Stimulated activated CD8-positive, alpha-beta memory T cell treated with anti-CD3 and anti-CD28 coated beads, Interleukin-12 subunit alpha, Interleukin-12 subunit beta, amount 100 ng/mL, for 4 hours (primary cell): ENCODE results near the gene PXT1.
"Not testable (repeated sequence)": the region's sequence is repeated elsewhere in the genome, so short reads cannot be mapped to it uniquely, and the experiment has no call there.

Experiments
- DNase-seq: peaks from one replicate; pipeline ENCODE4 v3.0.0-alpha.2; 2020; ENCODE audit warnings: low read depth

The PXT1 gene

DNA sequence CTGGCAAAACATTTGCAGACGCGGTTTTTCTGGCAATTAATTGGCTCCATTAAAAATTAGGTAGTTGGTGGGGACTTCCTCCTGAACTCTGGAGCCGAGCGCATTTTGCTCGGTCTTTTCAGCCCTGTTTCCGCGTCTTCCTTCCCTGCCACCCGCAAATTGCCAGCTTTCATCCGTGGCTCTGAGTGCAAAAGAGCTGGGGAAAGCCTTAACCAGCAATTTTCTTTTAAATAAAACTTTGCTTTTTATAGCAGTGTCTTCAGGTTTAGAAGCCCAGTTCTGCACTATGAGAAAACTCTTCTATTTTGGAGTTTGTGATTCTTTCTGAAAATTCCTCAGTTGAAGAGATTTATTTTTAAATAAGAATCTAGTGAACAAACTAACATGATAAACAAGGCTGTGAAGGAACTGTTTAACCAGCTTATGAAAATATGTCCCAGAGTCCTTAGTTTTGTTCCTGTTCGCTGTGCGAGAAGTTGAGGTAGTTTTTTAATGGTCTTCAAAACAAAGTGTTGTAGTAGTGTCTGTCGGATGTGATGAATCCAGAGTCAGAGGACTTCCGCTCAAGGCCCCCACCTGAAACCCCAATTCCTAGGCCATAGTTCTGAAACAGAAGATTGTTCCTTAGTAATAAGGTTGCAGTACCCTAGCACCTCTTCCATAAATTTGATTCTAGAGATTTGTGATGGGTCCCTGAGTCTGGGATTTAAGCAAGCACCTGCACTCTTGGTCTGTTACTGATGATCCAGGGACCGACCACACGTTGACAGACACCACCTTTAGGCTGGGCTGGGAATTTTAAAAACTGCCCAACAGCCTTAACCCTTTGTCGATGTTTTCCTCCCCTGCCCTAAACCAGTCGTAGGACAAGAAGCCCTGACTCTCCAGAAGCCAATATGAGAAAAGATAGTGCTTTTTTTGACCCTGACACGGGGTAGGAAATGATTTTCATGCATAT lies 1.1 kb upstream of the PXT1 start:
- DNase-seq: no peak

DNA sequence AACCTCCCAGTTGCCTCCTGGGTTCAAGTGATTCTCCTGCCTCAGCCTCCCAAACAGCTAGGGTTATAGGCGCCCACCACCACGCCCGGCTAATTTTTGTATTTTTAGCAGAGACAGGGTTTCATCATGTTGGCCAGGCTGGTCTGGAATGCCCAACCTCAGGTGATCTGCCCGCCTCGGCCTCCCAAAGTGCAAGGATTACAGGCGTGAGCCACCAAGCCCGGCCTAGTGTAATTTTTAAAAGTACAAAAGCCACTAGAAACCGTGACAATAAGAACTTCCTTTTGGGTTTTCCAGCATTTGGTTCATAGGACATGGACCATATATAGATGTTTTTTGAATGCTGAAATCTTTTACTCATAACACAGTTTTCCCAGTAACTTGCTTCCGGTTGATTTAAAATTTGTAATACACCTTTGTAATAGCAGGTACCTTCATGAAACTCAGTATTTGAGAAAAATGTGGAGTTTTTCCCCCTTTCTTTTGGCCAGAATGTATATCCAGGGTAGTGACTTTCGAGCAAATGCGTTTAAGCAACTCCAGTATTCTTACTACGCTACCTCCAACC lies 467 bp downstream of the PXT1 start:
- no peak for DNase-seq

DNA sequence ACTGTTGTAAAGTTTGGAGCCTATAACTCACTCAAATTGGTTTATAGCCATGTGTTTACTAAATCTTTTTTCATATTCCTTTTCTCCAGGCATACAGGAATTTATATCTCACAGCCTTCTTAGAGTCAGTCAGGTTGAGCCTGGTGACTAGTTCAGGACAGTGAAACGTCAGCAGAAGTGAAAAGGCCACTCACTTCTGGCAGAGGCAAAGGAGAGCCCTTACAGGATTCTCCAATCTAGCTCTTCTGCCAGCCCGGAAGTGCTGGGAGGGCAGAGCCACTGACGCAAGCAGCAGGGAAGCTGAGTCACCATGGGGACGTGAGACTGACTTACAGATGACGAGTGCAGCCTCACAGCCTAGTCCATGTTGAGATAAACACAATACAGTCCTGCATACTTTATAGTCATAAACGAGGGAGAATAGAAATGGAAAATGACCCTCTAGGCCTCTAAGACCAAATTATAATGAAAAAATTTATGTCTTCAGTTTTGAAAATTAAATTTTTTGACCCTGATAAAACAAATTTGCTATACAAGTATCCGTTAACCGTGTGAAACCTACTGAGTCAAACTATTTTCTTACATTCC lies 1.3 kb downstream of the PXT1 start:
- peak; percentile 70 for DNase-seq

DNA sequence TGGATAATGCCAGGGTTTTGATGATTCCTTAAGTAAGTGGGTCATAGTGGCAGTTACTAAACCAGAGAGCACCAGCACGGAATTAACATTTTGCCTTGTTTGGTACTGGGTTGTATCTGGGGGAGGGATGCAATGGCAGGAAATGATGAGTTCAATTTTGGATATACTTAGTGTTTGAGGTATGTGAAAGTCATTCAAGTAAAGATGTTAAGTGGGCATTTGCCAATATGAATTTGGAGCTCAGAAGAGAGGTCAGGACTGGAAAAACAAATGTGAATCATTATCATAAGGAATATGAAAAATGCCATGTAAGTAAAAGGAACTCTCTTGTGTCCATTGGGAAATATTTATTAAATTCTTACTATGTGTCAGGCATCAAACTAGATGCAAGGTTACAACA lies 6.2 kb downstream of the PXT1 start:
- no peak for DNase-seq

DNA sequence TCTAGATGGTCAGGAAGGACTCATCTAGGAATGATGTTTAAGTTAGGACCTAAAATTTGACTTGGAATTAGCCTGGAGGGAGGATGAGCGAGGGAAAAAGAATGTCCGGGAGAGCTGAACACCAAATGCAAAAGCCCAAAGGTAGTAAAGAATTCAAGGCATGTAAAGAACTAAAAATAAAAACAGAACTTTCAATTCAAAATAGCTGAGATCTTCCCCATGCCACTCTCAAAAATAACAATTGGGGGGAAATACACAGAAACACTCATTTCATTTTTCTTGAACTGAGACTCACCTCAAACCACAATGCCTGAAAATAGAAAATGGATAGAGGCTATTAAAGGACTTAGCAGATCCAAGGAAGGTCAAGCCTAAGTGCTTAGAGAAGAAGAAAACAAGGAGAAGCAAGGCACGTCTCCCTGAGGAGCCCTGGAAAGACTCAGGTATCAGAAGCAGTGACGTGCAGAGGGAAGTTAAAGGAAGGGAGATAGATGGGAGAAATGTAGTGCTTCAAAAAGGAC lies 10.4 kb downstream of the PXT1 start:
- no peak for DNase-seq

DNA sequence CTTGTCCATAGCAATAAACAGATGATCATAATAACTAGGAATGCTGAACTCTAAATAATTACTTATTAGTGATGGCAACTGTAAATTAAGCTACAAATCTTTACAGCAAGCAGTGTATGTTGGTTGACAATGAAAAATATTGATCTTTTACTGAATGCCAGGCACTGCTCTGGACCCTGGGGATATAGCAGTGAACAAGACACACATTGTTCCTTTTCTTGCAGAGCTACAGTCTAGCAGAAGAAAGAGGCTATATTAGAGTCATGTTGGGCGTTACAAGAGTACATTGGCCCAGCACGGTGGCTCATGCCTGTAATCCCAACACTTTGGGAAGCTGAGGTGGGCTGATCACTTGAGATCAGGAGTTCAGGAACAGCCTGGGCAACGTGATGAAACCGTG lies 11.5 kb downstream of the PXT1 start:
- no peak for DNase-seq

DNA sequence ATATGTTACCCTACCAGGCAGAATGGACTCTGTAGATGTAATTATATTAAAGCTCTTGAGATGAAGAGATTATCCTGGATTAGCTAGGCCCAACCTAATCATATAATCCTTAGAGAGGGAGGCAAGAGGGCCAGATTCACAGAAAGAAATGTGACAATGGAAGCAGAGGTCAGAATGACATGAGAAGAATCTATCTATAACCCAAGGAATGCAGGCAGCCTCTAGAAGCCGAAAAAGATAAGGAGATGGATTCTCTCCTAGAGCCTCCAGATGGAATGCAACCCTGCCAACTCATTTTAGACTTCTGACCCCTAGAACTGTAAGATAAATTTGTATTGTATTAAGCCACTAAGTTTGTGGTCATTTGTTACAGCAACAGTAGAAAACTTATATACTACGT lies 12.3 kb downstream of the PXT1 start:
- no peak for DNase-seq

DNA sequence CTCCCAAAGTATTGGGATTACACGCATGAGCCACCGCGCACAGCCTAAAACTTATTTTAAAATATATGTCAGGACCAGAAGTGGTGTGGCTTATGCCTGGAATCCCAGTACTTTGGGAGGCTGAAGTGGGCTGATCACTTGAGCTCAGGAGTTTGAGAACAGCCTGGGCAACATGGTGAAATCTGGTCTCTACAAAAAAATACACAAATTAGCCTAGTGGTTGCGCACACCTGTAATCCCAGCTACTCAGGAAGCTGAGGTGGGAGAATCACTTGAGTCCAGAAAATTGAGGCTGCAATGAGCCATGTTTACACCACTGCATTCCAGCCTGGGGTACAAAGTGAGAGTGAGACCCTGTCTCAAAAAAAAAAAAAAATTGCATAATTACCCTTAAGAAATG lies 13.7 kb downstream of the PXT1 start:
- DNase-seq: no peak

DNA sequence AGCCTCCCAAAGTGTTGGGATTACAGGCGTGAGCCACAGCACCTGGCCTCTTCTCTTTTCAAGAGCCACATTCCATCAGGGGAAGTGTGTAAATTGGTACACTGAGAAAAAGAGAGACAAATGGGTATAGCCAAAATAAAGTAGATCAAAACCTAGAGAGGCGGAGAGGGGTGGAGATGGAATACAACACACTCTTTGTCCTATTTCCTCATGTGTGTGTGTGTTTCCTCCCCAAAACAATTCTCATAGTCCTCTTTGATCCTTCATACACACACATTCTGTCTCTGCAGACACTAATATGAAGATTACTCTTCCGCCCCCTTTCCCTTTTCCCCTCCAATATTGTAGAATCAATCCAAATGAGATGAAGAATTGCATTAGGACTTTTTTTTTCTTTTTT lies 16.0 kb downstream of the PXT1 start:
- no peak for DNase-seq

DNA sequence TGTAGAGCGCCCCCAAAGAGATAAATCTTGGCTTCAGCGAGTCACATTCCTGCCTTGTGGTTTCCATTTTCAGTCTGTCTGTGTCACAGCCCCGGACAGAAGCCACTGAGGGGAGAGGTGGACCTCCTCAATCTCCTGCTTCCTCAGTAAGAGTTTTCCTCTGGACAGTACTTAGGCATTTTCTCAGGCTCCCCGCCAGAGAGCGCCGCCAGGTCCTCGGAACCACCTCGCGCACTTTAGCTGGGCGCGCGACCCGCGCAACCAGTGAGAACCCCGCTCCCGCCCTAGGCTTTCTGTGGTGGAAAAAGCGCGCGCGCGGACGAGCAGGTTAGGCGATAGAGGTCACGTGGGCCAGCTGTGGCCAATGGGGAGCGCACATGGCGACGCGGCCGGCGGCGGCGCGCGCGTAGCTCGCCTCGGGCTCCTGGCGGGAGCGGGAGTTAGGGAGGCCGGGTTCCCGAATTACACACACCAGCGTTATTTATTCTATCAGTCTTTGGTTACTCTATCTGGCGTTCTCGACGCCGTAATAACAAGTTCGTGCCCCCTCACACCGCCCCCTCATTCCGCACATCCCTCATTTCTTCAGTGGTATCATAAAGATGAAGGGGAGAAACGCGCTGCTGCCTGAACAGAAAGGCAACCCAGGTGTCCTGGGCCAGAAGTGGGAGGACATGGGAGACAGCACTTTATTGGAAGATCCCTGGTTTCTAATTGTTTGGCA lies 19.4 kb downstream of the PXT1 start:
- peak; percentile 96 for DNase-seq

DNA sequence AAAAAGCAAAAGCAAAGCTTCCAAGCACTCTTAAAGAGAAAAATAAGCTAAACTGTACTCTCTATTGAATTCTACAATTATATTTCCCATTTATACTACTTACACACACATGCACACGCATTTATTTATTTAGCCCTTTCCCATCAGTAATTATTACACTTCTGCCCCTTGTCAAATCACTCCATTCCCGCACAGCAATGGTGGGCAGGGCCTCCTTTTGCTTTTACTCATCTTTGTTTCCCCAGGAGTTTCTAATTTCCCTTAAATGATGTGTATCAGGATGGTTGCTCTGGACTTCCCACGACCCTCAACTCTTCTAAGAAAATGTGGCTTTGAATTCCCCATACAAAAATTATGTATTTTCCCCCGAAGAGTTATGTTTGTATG lies 19.9 kb downstream of the PXT1 start:
- DNase-seq: no peak

DNA sequence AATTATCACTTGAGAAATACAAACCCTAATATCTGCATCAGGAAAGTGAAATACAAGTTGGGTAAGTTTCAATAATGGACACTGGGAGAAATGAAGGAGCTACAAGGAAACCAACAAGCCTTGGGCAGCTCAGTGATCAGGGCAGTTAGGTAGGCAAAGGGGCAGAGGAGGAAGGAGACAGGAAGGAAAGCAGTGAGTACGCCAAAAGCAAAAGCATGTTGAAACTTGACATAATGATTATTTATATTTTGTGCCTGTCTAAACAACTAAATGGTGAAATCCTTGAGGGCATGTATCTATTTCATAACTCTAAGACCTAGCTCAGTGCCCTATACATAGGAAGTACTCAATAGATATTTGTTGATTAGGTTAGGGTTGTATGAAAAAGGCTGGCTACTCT lies 23.3 kb downstream of the PXT1 start:
- no peak for DNase-seq

DNA sequence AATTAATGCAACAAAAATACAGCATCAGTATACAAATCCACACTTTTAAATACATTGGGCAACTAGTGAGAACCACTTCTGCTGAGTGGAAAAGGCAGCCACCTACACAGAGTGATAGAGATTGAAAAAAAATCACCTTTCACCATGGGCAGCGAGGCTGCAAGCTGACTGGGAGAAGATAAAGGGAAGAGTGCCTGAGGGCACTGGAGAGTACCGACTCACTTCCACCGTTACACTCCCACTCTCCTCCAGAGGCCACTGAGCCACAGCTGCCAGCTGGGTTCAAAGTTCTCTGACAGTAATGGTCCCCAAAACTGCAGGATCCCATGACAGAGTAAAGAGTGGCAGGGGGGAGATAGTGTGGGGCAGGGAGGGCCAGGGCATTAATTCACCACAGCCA lies 24.1 kb downstream of the PXT1 start:
- no peak for DNase-seq

DNA sequence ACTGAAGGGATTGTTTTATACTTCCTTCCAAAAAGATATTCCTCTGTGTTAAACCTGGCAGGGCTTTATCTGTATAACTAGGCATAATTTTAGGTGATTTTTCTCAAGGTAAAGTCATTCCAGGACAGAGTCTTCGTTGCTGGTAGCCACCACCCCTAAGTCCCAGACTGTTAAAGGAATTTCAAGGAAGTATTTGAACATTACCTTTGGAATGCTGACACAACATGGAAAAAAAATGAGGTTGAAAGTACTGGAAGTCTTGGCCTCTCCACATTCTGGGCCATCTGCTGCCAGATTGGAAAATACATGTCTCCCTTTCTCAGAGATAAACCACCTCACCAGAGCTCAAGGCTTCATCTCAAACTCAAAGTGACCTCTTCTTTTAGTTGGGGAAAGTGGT lies 28.2 kb downstream of the PXT1 start:
- no peak for DNase-seq

DNA sequence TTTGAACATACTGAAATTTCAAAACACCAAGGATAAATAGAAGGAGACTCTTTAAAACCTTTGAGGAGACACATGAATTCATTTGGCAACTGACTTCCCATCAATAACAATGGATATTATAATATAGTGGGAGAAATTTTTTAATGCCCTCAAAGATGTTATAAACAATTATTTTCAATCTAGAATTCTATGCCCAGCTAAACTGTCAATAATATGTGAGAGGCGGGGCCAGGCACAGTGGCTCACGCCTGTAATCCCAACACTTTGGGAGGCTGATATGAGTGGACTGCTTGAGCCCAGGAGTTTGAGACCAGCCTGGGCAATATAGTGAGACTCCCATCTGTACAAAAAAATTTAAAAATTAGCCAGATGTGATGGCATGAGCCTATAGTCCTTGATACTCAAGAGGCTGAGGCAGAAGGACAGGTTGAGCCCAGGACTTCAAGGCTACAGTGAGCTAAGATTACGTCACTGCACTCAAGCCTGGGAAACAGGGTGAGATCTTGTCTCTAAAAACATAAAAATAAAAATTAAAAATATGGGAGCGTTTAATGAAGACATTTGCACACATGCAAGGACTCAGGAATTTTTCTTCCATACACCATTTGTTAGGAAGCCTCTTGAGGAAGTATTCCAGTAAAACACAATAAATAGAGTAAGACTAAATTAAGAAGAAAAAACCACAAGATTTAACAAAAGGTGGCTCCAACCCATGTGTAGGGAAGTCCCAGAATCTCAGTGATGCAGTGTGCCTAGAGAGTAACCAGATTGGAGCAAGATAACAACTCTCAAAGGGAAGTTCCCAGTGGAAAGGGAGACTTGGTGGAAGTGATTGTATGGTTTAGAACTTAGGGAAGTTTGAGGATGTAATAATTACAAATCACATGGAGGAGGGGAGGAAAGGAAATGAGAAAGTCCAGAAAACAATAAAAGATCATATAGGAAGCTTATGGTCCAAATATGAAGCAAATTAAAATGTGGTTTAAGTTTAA lies 28.9 kb downstream of the PXT1 start:
- DNase-seq: no peak

DNA sequence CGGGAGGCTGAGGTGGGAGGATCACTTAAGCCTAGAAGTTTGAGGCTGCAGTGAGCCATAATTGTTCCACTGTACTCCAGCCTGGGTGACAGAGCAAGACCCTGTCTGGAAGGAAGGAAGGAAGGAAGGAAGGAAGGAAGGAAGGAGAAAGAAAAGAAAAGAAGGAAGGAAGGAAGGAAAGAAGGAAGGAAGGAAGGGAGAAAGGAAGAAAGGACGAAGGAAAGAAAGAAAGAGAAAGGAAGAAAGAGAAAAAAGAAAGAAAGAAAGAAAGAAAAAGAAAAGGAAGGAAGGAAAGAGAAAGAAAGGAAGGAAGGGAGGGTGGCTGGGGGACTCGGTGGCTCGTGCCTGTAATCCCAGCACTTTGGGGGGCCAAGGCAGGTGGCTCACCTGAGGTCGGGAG lies 32.9 kb downstream of the PXT1 start:
- not testable (repeated sequence) for DNase-seq

DNA sequence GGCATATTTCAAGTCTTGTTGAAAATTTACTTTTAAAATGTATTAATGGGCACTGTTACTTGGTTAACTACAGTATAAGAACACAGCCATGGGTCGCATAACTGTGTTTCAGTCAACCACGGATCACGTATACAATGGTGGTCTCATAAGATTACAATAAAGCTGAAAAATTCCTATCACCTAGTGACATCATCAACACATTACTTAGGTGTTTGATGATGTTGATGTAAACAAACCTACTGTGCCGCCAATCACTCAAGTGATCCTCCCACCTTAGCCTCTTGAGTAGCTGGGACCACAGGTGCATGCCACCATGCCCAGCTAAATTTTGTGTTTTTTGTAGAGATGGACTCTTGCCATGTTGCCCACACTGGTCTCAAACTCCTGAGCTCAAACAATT lies 38.5 kb downstream of the PXT1 start:
- DNase-seq: no peak

DNA sequence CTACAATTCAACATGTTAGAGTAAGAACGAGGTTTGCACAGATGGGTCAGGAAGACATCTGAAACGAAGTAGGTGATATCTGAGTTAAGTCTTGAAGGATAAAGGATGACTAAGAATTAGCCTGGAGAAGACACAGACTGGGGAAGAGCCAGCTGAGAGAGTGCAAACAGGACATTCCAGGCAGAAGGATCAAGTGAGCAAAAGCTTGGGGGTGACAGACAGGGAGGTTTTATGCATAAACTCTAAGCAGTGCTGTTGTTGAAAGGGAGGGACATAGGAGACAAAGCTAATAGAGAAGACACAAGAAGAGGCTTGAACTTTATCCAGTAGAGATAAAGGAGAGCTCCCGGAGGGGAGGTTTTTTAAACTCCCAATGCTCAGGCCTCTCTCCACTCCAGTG lies 40.2 kb downstream of the PXT1 start:
- DNase-seq: no peak

DNA sequence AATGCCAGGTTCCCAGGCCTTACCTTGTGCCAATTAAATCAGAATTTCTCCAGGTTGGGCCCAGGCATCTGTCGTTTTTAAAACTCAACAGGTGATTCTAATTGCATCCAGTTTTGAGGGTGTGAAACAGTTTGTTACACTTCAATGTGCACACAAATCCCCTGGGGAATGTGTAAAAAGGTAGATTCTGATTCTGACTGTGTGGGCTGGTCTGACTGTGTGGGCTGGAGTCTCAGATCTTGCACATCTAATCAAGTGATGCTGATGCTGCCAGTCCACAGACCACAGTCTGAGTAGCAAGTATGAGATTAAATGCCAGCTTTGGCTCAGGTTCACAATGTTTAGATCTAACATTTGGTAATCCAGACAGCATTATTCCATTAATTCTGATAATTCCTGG lies 42.7 kb downstream of the PXT1 start:
- DNase-seq: no peak

DNA sequence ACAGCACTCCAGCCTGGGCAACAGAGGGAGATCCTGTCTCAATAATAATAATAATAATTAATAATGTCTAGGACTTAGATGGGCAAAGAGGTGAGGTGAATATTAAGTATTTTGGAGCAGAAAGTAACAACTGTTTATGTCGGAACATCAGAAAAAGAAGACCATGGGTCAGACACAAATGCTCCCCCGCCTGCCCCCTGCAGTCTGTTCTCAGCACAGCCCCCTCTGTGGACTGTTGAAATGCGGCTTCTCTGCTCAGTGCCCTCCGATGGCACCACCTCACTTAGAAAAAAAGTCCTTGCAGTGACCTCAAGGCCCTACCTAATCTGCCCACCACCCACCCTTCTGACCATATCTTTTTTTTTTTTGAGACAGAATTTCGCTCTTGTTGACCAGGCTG lies 50.0 kb downstream of the PXT1 start:
- no peak for DNase-seq

DNA sequence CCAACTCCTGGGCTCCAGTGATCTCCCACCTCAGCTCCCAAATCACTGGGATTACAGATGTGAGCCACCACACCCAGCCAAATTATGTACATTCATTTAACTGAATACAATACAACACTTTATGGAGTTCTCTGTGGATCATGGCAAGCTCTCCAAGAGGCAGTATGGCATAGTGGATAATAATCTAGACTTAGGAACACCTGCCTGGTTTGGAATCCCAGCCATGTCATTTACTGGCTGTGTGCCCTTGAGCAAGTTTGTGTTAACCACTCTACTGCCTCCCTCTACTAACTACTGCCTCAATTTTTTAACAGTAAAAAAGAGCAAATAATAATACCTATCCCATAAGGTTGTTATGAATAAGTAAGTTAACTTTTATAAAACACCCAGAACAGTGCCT lies 53.3 kb downstream of the PXT1 start:
- no peak for DNase-seq
